Measurements from ENCODE around the gene ABTB2. TPM values are rescaled to one million over a fixed set of nuclear protein-coding genes. Genes with fewer than 3 reads are reported as not detected.

The ABTB2 gene
- total and polyA plus RNA-seq, 2 of the 8 experiments (the other 6 are each of a cell fraction or from before 2014, with no cell fraction given), result 7.7 to 10.2 TPM

DNA sequence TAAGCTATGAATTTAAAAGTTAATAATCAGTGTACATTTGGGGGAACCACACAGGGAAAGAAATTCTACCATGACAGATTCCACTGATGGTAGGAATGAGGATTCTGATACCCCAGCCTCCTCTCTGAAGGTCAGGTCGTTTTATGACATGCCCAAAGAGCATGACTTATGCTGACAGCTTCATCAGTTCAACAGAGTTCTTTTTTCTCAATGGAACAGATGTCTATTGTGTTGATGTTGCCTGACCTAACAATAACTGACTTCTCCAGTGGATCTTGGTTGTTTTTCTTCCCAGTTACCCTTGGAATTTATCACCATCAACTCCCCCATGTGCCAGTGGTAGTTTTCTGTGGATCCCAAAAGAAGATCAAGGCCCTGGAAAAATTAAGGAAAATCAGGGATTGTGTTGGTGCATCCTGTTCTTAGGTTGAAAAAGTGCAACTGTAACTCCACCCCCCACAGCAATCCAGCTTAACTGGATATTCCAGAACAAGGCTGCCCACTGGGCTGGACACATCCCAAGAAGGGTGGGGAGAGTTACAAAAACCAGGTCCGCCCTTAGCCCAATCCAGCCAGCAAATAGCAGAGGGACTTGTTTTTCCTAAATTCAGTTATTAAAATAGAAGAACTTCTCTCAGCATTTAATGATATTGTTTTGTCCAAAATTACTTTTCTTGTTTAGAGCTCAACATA lies 49.5 kb upstream of the ABTB2 start:
- H3K23ac ChIP-seq (ENCODE audit: insufficient read length), result no peak overlapping the region
- H3K18ac ChIP-seq (ENCODE audit: extremely low read depth, low read length), result no peak overlapping the region
- H3K9me3 ChIP-seq (ENCODE audit: insufficient read depth in 2 of 2, low read depth in 1 of 2, low read length in 1 of 2), result no peaks in the 10 kb centered on the region
- no peak overlapping the region for H2AFZ ChIP-seq (ENCODE audit: low read length)
- FAIRE-seq, result no peak
- ChIA-PET CTCF (ENCODE audit: partially characterized antibody) (interaction anchor here (2.6 kb wide), 1 partner anchor 10 kb away, joined by 15 read pairs; no protein-coding TSS in a partner anchor), POLR2A (ENCODE audit: partially characterized antibody) (no interaction called here)
- no peak overlapping the region for H3K4me2 ChIP-seq (ENCODE audit: insufficient read depth in 1 of 2, low read depth in 2 of 2, low read length in 2 of 2)
- no peak overlapping the region for H3K27ac ChIP-seq (ENCODE audit: low read depth, low read length)
- H3K14ac ChIP-seq (ENCODE audit: insufficient read length), result no peak overlapping the region
- H3K27me3 ChIP-seq (replicated peaks in 1 of 4; ENCODE audit: control insufficient read depth in 3 of 4, extremely low read depth in 1 of 4, insufficient read depth in 3 of 4, low read length in 3 of 4), result no peaks in the 10 kb centered on the region
- no peak overlapping the region for H3K56ac ChIP-seq (replicated peaks; ENCODE audit: insufficient read length, low read depth, low read length)
- 86% methylated on average over 2 of the region's 2 CpGs; no CpG with 5 or more reads in 1 of the 2 experiments for WGBS, 2 experiments (ENCODE audit: extremely low coverage in 1 of 2, insufficient coverage in 1 of 2, insufficient read length in 1 of 2, insufficient replicate concordance in 2 of 2, low coverage in 1 of 2, low lambda C conversion rate in 2 of 2, missing lambda C conversion rate in 1 of 2)
- H3K4me1 ChIP-seq (replicated peaks in 1 of 4; ENCODE audit: control insufficient read depth in 3 of 4, insufficient read depth in 4 of 4, low read length in 3 of 4), result no peaks in the 10 kb centered on the region
- no peak overlapping the region for H2BK120ac ChIP-seq (replicated peaks; ENCODE audit: low read depth, low read length)
- H4K5ac ChIP-seq (ENCODE audit: insufficient read length, low read depth, low read length), result no peak overlapping the region
- H4K20me1 ChIP-seq (replicated peaks in 1 of 2; ENCODE audit: control insufficient read depth in 1 of 2, insufficient read depth in 2 of 2, low read length in 2 of 2), result no peaks in the 10 kb centered on the region
- H2BK20ac ChIP-seq (ENCODE audit: low read length), result no peak overlapping the region
- H3K36me3 ChIP-seq (ENCODE audit: control insufficient read depth in 2 of 4, insufficient read depth in 4 of 4, low read length in 3 of 4), result no peaks in the 10 kb centered on the region
- no peak for DNase-seq (ENCODE audit: low read depth in 1 of 2, low spot score in 2 of 2)
- H2BK12ac ChIP-seq (ENCODE audit: low read depth, low read length), result no peak overlapping the region
- H2AK5ac ChIP-seq (ENCODE audit: low read depth, low read length), result no peak overlapping the region
- no peak overlapping the region for H3K4me3 ChIP-seq (ENCODE audit: extremely low read depth in 1 of 4, insufficient read depth in 2 of 4, low read depth in 3 of 4, low read length in 4 of 4)
- H3K79me1 ChIP-seq (ENCODE audit: low read depth, low read length), result no peaks in the 10 kb centered on the region
- H4K91ac ChIP-seq (replicated peaks; ENCODE audit: insufficient read length, low read length), result no peak overlapping the region
- H3K79me2 ChIP-seq (ENCODE audit: control insufficient read depth in 1 of 2, insufficient read depth in 2 of 2, low read length in 2 of 2), result no peaks in the 10 kb centered on the region
- no peak overlapping the region for H3K9ac ChIP-seq (replicated peaks in 1 of 4; ENCODE audit: extremely low read depth in 1 of 4, low read depth in 3 of 4, low read length in 3 of 4)
- no peak overlapping the region for H4K8ac ChIP-seq (ENCODE audit: extremely low read depth, insufficient read depth, low read length)
- H2BK5ac ChIP-seq (ENCODE audit: low read depth, low read length), result no peak overlapping the region
- no peak overlapping the region for H2BK15ac ChIP-seq (ENCODE audit: low read length)
- no peaks in the 10 kb centered on the region; the same call in 1 of the 2 replicates for H3K23me2 ChIP-seq (ENCODE audit: low read depth, low read length)
- H3K4ac ChIP-seq (replicated peaks; ENCODE audit: insufficient read length, low read depth, low read length), result no peak overlapping the region
- TF ChIP-seq NANOG (IDR thresholded peaks at IDR 0.05; ENCODE audit: insufficient read depth, low read depth, low read length, poor library complexity, severe bottlenecking) (no peak), SIN3A (conservative IDR thresholded peaks at IDR 0.05 in 1 of 2, IDR thresholded peaks at IDR 0.05 in 1 of 2; ENCODE audit: low read depth in 1 of 2, low read length in 2 of 2) (no peak), POLR2A (IDR thresholded peaks at IDR 0.05; ENCODE audit: control extremely low read depth in 1 of 2, low read depth in 2 of 2, low read length in 2 of 2) (no peak), FOSL1 (IDR thresholded peaks at IDR 0.05; ENCODE audit: insufficient read depth, low read depth, low read length) (no peak), RAD21 (IDR thresholded peaks at IDR 0.05 in 1 of 2, conservative IDR thresholded peaks at IDR 0.05 in 1 of 2; ENCODE audit: low read depth in 2 of 2, low read length in 2 of 2) (no peak), RXRA (IDR thresholded peaks at IDR 0.05; ENCODE audit: insufficient read depth, low read depth, low read length) (no peak), EP300 (IDR thresholded peaks at IDR 0.05; ENCODE audit: borderline replicate concordance in 1 of 2, low read depth in 2 of 2, low read length in 2 of 2) (no peak), ASH2L (IDR thresholded peaks at IDR 0.05; ENCODE audit: low read length) (no peak), YY1 (IDR thresholded peaks at IDR 0.05; ENCODE audit: low read depth, low read length) (no peak)
- TF ChIP-seq, protein P1, sequence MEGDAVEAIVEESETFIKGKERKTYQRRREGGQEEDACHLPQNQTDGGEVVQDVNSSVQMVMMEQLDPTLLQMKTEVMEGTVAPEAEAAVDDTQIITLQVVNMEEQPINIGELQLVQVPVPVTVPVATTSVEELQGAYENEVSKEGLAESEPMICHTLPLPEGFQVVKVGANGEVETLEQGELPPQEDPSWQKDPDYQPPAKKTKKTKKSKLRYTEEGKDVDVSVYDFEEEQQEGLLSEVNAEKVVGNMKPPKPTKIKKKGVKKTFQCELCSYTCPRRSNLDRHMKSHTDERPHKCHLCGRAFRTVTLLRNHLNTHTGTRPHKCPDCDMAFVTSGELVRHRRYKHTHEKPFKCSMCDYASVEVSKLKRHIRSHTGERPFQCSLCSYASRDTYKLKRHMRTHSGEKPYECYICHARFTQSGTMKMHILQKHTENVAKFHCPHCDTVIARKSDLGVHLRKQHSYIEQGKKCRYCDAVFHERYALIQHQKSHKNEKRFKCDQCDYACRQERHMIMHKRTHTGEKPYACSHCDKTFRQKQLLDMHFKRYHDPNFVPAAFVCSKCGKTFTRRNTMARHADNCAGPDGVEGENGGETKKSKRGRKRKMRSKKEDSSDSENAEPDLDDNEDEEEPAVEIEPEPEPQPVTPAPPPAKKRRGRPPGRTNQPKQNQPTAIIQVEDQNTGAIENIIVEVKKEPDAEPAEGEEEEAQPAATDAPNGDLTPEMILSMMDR (IDR thresholded peaks at IDR 0.05; ENCODE audit: control extremely low read depth in 1 of 3, insufficient read depth in 1 of 3, low read depth in 1 of 3, low read length in 3 of 3), result no peak
